Embryonic facial prominence (tissue), 1 donor: ENCODE measurements around the gene MCF2L2.

Source experiments
- DNase-seq: peaks from one replicate; pipeline ENCODE4 v3.0.0-alpha.2; 2016; ENCODE audit errors: extremely low spot score

MCF2L2 gene

GRCh38 chr3:183369627-183370026 lies 58.8 kb downstream of the MCF2L2 start:
- no peak for DNase-seq

- DNase-seq, result no peak
Measured at GRCh38 chr3:183369117-183369516, 59.3 kb downstream of the MCF2L2 start.

GRCh38 chr3:183360971-183361624 lies 67.3 kb downstream of the MCF2L2 start:
- DNase-seq, result no peak

GRCh38 chr3:183359036-183359435 lies 69.4 kb downstream of the MCF2L2 start:
- no peak for DNase-seq

- no peak for DNase-seq
Measured at GRCh38 chr3:183357564-183358079, 70.8 kb downstream of the MCF2L2 start.

- DNase-seq, result no peak
Measured at GRCh38 chr3:183356920-183357319, 71.5 kb downstream of the MCF2L2 start.

- DNase-seq, result no peak
Measured at GRCh38 chr3:183354874-183355273, 73.5 kb downstream of the MCF2L2 start.

- no peak for DNase-seq
Measured at GRCh38 chr3:183354325-183354831, 74.0 kb downstream of the MCF2L2 start.

GRCh38 chr3:183353421-183353820 lies 75.0 kb downstream of the MCF2L2 start:
- no peak for DNase-seq

- no peak for DNase-seq
Measured at GRCh38 chr3:183350164-183350563, 78.3 kb downstream of the MCF2L2 start.

- no peak for DNase-seq
Measured at GRCh38 chr3:183349421-183350157, 78.8 kb downstream of the MCF2L2 start.

GRCh38 chr3:183342824-183343223 lies 85.6 kb downstream of the MCF2L2 start:
- no peak for DNase-seq

- no peak for DNase-seq
Measured at GRCh38 chr3:183341545-183342288, 86.7 kb downstream of the MCF2L2 start.

- no peak for DNase-seq
Measured at GRCh38 chr3:183340222-183340621, 88.2 kb downstream of the MCF2L2 start.

GRCh38 chr3:183339461-183340086 lies 88.8 kb downstream of the MCF2L2 start:
- no peak for DNase-seq

GRCh38 chr3:183338520-183338919 lies 89.9 kb downstream of the MCF2L2 start:
- DNase-seq, result no peak

GRCh38 chr3:183332487-183332886 lies 95.9 kb downstream of the MCF2L2 start:
- DNase-seq, result no peak

GRCh38 chr3:183331498-183331897 lies 96.9 kb downstream of the MCF2L2 start:
- DNase-seq, result no peak

GRCh38 chr3:183330881-183331280 lies 97.5 kb downstream of the MCF2L2 start:
- no peak for DNase-seq

GRCh38 chr3:183329543-183329942 lies 98.9 kb downstream of the MCF2L2 start:
- no peak for DNase-seq

- DNase-seq, result no peak
Measured at GRCh38 chr3:183328823-183329222, 99.6 kb downstream of the MCF2L2 start.

GRCh38 chr3:183328164-183328563 lies 100.3 kb downstream of the MCF2L2 start:
- no peak for DNase-seq
